ENCODE data around the gene CEND1.

CEND1 gene

GRCh38 chr11:790721-791564, 1.1 kb upstream of the CEND1 start:
- no peaks in the 10 kb centered on the region for H3K9me3 ChIP-seq (replicated peaks; ENCODE audit: low read length)
- no peak overlapping the region for H3K9ac ChIP-seq (ENCODE audit: low read depth, low read length)
- H3K4me2 ChIP-seq (ENCODE audit: low read length), result no peak overlapping the region
- H3K4me3 ChIP-seq (ENCODE audit: low read length), result no peak overlapping the region
- peaks cover 28% of the 10 kb centered on the region for H3K4me1 ChIP-seq (ENCODE audit: control insufficient read depth, insufficient read depth, low read length)
- no peaks in the 10 kb centered on the region for H3K27me3 ChIP-seq (ENCODE audit: control insufficient read depth, insufficient read depth, low read length)
- peaks cover 13% of the 10 kb centered on the region for H3K36me3 ChIP-seq (ENCODE audit: insufficient read depth, low read length)

GRCh38 chr11:788953-789940, 643 bp downstream of the CEND1 start:
- H3K9me3 ChIP-seq (replicated peaks; ENCODE audit: low read length), result no peaks in the 10 kb centered on the region
- H3K4me2 ChIP-seq (ENCODE audit: low read length), result peak overlapping the region; percentile 29
- no peak overlapping the region for H3K9ac ChIP-seq (ENCODE audit: low read depth, low read length)
- no peaks in the 10 kb centered on the region for H3K27me3 ChIP-seq (ENCODE audit: control insufficient read depth, insufficient read depth, low read length)
- H3K4me1 ChIP-seq (ENCODE audit: control insufficient read depth, insufficient read depth, low read length), result peaks cover 13% of the 10 kb centered on the region
- H3K4me3 ChIP-seq (ENCODE audit: low read length), result peak overlapping the region; percentile 42
- H3K36me3 ChIP-seq (ENCODE audit: insufficient read depth, low read length), result peaks cover 7% of the 10 kb centered on the region

- Histone ChIP-seq H3K4me2 (ENCODE audit: low read length) (no peak overlapping the region), H3K4me3 (ENCODE audit: low read length) (no peak overlapping the region), H3K9ac (ENCODE audit: low read depth, low read length) (no peak overlapping the region), H3K36me3 (ENCODE audit: insufficient read depth, low read length) (peaks cover 4% of the 10 kb centered on the region), H3K4me1 (ENCODE audit: control insufficient read depth, insufficient read depth, low read length) (peaks cover 18% of the 10 kb centered on the region), H3K9me3 (replicated peaks; ENCODE audit: low read length) (no peaks in the 10 kb centered on the region), H3K27me3 (ENCODE audit: control insufficient read depth, insufficient read depth, low read length) (no peaks in the 10 kb centered on the region)
These were observed 1.8 kb downstream of the CEND1 start for GRCh38 chr11:788009-788640.

- Histone ChIP-seq H3K36me3 (ENCODE audit: insufficient read depth, low read length) (no peaks in the 10 kb centered on the region), H3K4me1 (ENCODE audit: control insufficient read depth, insufficient read depth, low read length) (peaks cover 24% of the 10 kb centered on the region), H3K27me3 (ENCODE audit: control insufficient read depth, insufficient read depth, low read length) (no peaks in the 10 kb centered on the region), H3K4me2 (ENCODE audit: low read length) (no peak overlapping the region), H3K9me3 (replicated peaks; ENCODE audit: low read length) (no peaks in the 10 kb centered on the region), H3K4me3 (ENCODE audit: low read length) (no peak overlapping the region), H3K9ac (ENCODE audit: low read depth, low read length) (no peak overlapping the region)
These were observed 2.7 kb downstream of the CEND1 start for GRCh38 chr11:787084-787675.

GRCh38 chr11:786235-787083, 3.4 kb downstream of the CEND1 start:
- Histone ChIP-seq H3K4me1 (ENCODE audit: control insufficient read depth, insufficient read depth, low read length) (peaks cover 24% of the 10 kb centered on the region), H3K9me3 (replicated peaks; ENCODE audit: low read length) (no peaks in the 10 kb centered on the region), H3K27me3 (ENCODE audit: control insufficient read depth, insufficient read depth, low read length) (no peaks in the 10 kb centered on the region), H3K4me3 (ENCODE audit: low read length) (no peak overlapping the region), H3K9ac (ENCODE audit: low read depth, low read length) (no peak overlapping the region), H3K36me3 (ENCODE audit: insufficient read depth, low read length) (no peaks in the 10 kb centered on the region), H3K4me2 (ENCODE audit: low read length) (no peak overlapping the region)

GRCh38 chr11:783581-784015, 6.3 kb downstream of the CEND1 start:
- H3K36me3 ChIP-seq (ENCODE audit: insufficient read depth, low read length), result peaks cover 7% of the 10 kb centered on the region
- peak overlapping the region; percentile 46 for H3K9ac ChIP-seq (ENCODE audit: low read depth, low read length)
- no peaks in the 10 kb centered on the region for H3K9me3 ChIP-seq (replicated peaks; ENCODE audit: low read length)
- H3K4me3 ChIP-seq (ENCODE audit: low read length), result no peak overlapping the region
- H3K27me3 ChIP-seq (ENCODE audit: control insufficient read depth, insufficient read depth, low read length), result no peaks in the 10 kb centered on the region
- H3K4me1 ChIP-seq (ENCODE audit: control insufficient read depth, insufficient read depth, low read length), result peaks cover 17% of the 10 kb centered on the region
- H3K4me2 ChIP-seq (ENCODE audit: low read length), result peak overlapping the region; percentile 66

GRCh38 chr11:782264-783174, 7.4 kb downstream of the CEND1 start:
- peak overlapping the region; percentile 66 for H3K4me2 ChIP-seq (ENCODE audit: low read length)
- no peaks in the 10 kb centered on the region for H3K9me3 ChIP-seq (replicated peaks; ENCODE audit: low read length)
- no peaks in the 10 kb centered on the region for H3K27me3 ChIP-seq (ENCODE audit: control insufficient read depth, insufficient read depth, low read length)
- peak overlapping the region; percentile 38 for H3K9ac ChIP-seq (ENCODE audit: low read depth, low read length)
- H3K4me1 ChIP-seq (ENCODE audit: control insufficient read depth, insufficient read depth, low read length), result peaks cover 24% of the 10 kb centered on the region
- H3K4me3 ChIP-seq (ENCODE audit: low read length), result no peak overlapping the region
- H3K36me3 ChIP-seq (ENCODE audit: insufficient read depth, low read length), result peaks cover 7% of the 10 kb centered on the region

GRCh38 chr11:779955-780532, 9.8 kb downstream of the CEND1 start:
- H3K9ac ChIP-seq (ENCODE audit: low read depth, low read length), result no peak overlapping the region
- H3K4me2 ChIP-seq (ENCODE audit: low read length), result peak overlapping the region; percentile 13
- peaks cover 37% of the 10 kb centered on the region for H3K4me1 ChIP-seq (ENCODE audit: control insufficient read depth, insufficient read depth, low read length)
- peaks cover 7% of the 10 kb centered on the region for H3K36me3 ChIP-seq (ENCODE audit: insufficient read depth, low read length)
- H3K4me3 ChIP-seq (ENCODE audit: low read length), result no peak overlapping the region
- no peaks in the 10 kb centered on the region for H3K27me3 ChIP-seq (ENCODE audit: control insufficient read depth, insufficient read depth, low read length)
- no peaks in the 10 kb centered on the region for H3K9me3 ChIP-seq (replicated peaks; ENCODE audit: low read length)

- peaks cover 40% of the 10 kb centered on the region for H3K4me1 ChIP-seq (ENCODE audit: control insufficient read depth, insufficient read depth, low read length)
- no peaks in the 10 kb centered on the region for H3K9me3 ChIP-seq (replicated peaks; ENCODE audit: low read length)
- H3K4me3 ChIP-seq (ENCODE audit: low read length), result no peak overlapping the region
- no peaks in the 10 kb centered on the region for H3K27me3 ChIP-seq (ENCODE audit: control insufficient read depth, insufficient read depth, low read length)
- H3K4me2 ChIP-seq (ENCODE audit: low read length), result no peak overlapping the region
- no peak overlapping the region for H3K9ac ChIP-seq (ENCODE audit: low read depth, low read length)
- H3K36me3 ChIP-seq (ENCODE audit: insufficient read depth, low read length), result peaks cover 10% of the 10 kb centered on the region
These were observed 10.6 kb downstream of the CEND1 start for GRCh38 chr11:778976-779954.
